ENCODE data around the gene SP7.
"Not testable (repeated sequence)": the region's sequence is repeated elsewhere in the genome, so short reads cannot be mapped to it uniquely, and the experiment has no call there.

The SP7 gene

GRCh38 chr12:53336181-53336681 lies at the start of gene SP7:
Gene SP7, minus strand, starts transcription at chr12:53336354. Its CDS starts 708 bp downstream, at chr12:53335646.
- no peak for DNase-seq (ENCODE audit: low read depth in 2 of 2)

- no peak for DNase-seq (ENCODE audit: low read depth in 2 of 2)
These were observed 47.1 kb upstream of the SP7 start for GRCh38 chr12:53383258-53383657.

DNA sequence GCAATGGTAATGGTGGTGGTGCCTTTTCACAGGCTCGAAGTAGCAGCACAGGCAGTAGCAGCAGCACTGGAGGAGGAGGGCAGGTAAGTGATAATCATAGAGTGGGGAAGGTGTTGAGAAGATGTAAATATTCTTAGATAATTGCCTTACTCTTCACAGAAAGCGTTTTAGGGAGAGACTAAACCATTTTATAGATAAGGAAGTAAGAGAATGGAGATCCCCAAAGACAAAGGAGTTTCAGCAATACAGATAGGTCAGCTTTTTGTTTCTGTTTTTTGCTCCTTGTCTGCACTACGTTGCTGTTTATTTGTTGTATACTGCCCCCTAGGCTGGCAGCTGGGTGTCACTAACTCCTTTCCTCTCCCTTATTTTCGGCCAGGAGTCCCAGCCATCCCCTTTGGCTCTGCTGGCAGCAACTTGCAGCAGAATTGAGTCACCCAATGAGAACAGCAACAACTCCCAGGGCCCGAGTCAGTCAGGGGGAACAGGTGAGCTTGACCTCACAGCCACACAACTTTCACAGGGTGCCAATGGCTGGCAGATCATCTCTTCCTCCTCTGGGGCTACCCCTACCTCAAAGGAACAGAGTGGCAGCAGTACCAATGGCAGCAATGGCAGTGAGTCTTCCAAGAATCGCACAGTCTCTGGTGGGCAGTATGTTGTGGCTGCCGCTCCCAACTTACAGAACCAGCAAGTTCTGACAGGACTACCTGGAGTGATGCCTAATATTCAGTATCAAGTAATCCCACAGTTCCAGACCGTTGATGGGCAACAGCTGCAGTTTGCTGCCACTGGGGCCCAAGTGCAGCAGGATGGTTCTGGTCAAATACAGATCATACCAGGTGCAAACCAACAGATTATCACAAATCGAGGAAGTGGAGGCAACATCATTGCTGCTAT lies 45.8 kb upstream of the SP7 start:
- DNase-seq (ENCODE audit: low read depth in 2 of 2) = no peak

DNA sequence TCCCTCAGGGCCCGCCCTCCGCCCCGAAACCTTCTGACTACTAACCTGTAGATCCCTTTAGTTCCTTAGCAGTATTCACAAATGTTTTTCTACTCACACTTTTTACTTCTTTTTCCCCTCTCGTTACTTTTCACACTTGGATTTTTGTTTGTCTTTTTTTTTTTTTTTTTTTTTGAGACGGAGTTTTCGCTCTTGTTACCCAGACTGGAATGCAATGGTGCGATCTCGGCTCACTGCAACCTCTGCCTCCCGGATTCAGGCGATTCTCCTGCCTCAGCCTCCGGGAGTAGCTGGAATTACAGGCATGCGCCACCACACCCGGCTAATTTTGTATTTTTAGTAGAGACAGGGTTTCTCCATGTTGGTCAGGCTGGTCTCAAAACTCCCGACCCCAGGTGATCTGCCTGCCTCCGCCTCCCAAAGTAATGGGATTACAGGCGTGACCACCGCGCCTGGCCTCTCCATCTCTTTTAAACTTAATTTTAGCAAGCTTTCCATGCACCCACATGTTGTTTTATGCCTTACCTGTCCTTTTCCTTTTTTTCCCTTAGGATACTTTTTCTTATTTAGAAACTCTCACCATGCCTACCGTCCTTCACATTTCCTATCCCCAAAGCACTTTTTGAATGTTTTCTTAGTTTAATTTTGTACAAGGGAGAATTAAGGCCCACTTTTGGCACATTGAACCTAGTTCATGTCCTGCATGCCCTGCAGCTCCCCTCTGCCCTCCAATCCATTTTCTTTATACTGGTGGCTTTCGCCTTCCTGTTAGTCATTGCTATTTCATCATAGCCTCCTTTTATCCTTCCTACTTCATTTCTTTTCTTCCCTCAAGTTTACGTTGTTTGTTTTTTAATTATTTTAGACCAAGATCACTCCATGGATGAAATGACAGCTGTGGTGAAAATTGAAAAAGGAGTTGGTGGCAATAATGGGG lies 44.9 kb upstream of the SP7 start:
- DNase-seq (ENCODE audit: low read depth in 2 of 2) = no peak

GRCh38 chr12:53380104-53380793 lies 44.1 kb upstream of the SP7 start, which contains the start of gene SP1:
Gene SP1, plus strand, starts transcription at chr12:53380176. Its CDS starts 116 bp downstream, at chr12:53380292.
- peak; percentile 85 to 99 for DNase-seq (ENCODE audit: low read depth in 2 of 2)

DNA sequence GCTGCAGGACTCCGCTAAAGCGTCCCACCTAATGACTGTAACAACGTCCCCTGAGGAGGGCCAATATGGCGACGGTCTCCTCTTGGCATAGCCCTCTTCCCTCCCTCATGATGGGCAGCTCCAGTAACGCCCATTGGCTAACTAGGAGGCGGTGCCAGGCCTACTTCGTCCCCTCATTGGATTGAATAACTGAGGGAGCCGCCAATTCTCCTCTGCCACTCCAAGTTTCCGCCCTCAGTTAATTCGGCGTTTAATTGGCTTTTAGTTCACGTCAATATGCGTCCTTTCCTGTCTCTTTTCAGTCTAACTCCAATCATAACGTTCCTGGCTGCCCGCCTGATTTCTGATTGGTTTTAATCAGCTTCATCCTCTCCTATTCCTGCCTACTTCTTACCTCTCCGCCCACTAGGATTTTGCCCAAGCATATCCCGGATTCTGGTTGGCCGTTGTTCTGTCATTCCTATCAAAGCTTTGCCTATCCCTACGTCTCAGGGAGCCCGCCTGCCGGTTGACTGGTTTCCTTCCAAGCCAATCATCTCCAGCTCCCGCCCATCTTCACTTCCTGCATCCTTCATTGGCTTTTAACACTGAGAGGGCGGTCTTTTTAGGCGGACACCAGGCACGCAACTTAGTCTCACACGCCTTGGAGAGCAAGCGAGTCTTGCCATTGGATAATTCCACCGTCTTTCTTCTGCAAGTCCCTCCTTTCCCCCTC lies 43.4 kb upstream of the SP7 start:
- DNase-seq (ENCODE audit: low read depth in 2 of 2) = peak; percentile 79 to 98

GRCh38 chr12:53378724-53379388 lies 42.7 kb upstream of the SP7 start:
- DNase-seq (ENCODE audit: low read depth in 2 of 2) = no peak

- DNase-seq (ENCODE audit: low read depth in 2 of 2) = no peak
These were observed 42.1 kb upstream of the SP7 start for GRCh38 chr12:53378222-53378621.

GRCh38 chr12:53376747-53377146 lies 40.6 kb upstream of the SP7 start:
- DNase-seq (ENCODE audit: low read depth in 2 of 2) = no peak

DNA sequence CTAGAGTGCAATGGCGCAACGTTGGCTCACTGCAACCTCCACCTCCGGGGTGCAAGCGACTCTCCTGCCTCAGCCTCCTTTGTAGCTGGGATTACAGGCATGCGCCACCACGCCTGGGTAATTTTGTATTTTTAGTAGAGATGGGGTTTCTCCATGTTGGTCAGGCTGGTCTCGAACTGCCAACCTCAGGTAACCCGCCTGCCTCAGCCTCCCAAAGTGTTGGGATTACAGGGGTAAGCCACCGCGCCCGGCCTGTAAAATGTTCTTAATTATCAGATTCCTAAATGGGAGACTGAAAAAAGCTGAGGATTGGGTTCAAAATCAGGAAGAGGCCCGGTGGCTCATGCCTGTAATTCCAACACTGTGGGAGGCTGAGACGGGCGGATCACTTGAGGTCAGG lies 38.1 kb upstream of the SP7 start:
- not testable (repeated sequence) for DNase-seq (ENCODE audit: low read depth in 2 of 2)

DNA sequence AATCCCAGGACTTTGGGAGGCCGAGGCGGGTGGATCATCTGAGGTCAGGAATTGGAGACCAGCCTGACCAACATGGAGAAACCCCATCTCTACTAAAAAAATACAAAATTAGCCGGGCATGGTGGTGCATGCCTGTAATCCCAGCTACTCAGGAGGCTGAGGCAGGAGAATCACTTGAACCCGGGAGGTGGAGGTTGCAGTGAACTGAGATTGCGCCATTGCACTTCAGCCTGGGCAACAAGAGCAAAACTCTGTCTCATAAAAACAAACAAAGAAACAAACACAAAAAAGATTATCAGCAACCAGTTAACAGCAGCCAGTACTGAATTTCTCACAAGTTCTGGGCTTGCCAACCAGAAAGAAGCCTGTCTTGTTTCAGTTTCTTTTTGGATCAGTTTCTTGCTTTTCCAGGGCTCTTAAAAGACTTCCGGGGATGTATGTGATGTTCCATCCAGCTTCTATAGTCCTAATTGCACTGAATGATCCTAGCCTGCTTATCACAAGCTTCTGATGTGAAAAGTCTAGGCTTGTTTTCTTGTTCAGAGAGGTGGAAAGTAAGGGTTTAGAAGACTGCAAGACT lies 37.5 kb upstream of the SP7 start:
- not testable (repeated sequence) for DNase-seq (ENCODE audit: low read depth in 2 of 2)

DNA sequence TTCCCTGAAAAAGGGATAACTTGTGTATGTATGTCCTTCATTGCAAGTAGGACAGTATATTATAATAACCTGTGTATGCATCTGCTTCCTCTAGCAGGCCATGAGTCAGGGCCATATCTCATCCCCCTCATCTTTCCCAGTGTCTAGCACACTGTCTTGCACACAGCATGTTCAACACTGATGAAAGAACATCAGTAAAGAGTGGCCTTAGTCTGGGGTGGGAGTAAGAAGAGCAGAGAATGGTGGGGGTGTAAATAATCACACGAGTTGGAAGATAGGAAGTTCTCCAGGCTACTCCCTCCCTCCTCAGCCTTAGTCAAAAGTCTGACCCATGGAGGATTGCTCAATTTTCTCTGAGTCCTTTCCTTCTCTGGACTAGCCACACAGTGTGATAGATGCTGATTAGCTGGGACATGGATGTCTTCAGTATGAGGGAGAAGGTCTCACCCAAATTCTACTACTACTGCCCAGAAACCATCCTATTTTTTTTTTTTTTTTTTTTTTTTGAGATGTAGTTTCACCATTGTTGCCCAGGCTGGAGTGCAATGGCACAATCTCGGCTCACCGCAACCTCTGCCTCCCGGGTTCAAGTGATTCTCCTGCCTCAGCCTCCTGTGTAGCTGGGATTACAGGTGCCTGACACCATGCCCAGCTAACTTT lies 29.2 kb upstream of the SP7 start:
- no peak for DNase-seq (ENCODE audit: low read depth in 2 of 2)

- not testable (repeated sequence) for DNase-seq (ENCODE audit: low read depth in 2 of 2)
These were observed 25.5 kb upstream of the SP7 start for GRCh38 chr12:53361638-53362037.

DNA sequence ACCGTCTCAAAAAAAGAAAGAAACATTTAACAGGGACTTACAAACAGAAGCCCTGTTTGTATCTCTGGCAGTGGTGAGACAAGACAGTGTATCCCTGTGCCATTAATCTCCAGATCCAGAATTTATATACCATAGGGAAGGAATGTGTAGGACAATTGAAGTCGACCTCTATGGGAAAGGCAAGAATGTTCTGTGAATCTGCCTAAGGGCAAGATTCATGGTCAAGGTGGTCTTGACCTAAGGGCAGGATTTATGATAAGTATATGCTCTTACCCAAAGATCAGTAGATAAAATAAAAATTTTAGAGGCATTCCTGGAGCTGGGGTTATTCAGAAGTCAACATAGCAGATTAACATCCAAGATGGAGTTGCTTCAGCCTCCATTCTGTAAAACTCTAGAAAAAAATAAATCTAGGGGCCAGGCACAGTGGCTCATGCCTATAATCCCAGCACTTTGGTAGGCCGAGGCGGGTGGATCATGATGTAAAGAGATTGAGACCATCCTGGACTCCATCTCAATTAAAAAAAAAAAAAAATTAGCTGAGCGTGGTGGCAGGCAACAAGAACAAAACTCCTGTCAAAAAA lies 22.8 kb upstream of the SP7 start:
- DNase-seq (ENCODE audit: low read depth in 2 of 2) = no peak

- no peak for DNase-seq (ENCODE audit: low read depth in 2 of 2)
These were observed 19.0 kb upstream of the SP7 start for GRCh38 chr12:53355121-53355520.

DNA sequence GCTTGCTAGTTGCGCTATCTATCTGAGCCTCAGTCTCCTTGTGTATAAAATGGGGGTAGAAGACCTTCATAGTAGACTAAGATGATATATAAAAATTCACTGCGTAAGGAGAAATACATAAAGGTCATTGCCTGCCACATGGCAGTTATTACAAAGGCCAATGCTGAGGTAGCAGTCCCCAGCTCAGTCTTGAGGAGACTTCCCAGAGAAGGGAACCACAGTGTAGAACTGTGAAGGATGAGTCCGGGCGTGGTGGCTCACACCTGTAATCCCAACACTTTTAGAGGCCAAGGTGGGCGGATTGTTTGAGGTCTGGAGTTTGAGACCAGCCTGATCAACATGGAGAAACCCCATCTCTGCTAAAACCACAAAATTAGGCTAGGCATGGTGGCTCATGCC lies 17.1 kb upstream of the SP7 start:
- no peak for DNase-seq (ENCODE audit: low read depth in 2 of 2)

DNA sequence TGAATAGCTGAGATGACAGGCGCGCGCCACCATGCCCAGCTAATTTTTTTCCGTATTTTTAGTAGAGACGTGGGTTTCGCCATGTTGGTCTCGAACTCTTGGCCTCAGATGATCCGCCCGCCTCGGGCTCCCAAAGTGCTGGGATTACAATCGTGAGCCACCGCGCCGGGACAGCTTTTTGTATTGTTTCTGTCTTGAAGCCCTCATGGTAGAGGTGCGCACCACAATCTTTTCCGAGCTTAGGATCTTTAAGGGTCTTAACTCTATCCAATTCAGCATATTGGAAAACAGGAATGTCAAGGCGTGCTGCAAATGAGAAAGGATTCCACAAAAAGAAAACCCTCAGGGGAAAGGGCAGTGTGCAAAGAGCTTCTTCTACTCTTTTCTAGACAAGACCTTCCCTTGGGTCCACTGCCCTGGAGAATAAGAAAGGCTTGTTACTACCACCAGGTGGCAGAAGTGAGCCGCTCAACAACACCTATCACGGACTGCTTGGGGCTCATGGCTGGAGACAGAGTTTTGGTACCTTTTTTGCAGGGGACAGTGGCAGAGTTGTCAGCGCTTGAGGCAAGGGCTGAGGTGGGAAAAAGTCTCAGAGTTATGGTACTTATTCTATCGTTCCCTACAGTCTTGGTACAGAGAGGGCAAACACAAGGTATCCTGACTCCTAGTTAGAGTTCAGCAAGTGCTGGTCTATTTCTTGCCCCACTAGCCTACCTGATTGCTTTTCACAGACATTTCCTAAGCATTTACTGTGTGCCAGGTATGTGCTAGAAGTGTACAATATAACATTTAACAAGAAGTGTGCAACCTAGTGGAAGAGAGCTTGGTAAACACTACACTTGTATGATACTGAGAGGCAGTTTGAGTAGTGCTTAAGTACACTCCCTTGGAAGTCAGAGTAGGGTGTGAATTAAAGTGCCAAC lies 16.4 kb upstream of the SP7 start:
- DNase-seq (ENCODE audit: low read depth in 2 of 2) = peak; percentile 71 to 75

- no peak for DNase-seq (ENCODE audit: low read depth in 2 of 2)
These were observed 11.8 kb upstream of the SP7 start for GRCh38 chr12:53347905-53348304.

Measured in stimulated activated CD4-positive, alpha-beta T cell treated with anti-CD3 and anti-CD28 coated beads, Interleukin-4, amount 100 ng/mL, for 48 hours (primary cell).